IPS-11a (cell line): ENCODE measurements around the gene STAT3.
"Not testable (repeated sequence)": the region's sequence is repeated elsewhere in the genome, so short reads cannot be mapped to it uniquely, and the experiment has no call there.

ENCODE experiments used
- H3K4me3 ChIP-seq: one replicate; pipeline ENCODE4 v1.5.1; 2013; ENCODE audit warnings: low read depth, low read length, control low read depth

STAT3 gene

DNA sequence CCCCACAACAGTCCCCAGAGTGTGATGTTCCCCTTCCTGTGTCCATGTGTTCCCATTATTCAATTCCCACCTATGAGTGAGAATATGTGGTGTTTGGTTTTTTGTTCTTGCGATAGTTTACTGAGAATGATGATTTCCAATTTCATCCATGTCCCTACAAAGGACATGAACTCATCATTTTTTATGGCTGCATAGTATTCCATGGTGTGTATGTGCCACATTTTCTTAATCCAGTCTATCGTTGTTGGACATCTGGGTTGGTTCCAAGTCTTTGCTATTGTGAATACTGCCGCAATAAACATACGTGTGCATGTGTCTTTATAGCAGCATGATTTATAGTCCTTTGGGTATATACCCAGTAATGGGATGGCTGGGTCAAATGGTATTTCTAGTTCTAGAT, 123.9 kb downstream of the STAT3 start:
- not testable (repeated sequence) for H3K4me3 ChIP-seq
